GM21529 (cell line): Measurements from ENCODE around the gene MSMB.
"Not testable (repeated sequence)": the region's sequence is repeated elsewhere in the genome, so short reads cannot be mapped to it uniquely, and the experiment has no call there.

ENCODE experiments used
- ATAC-seq: cut with Tn5 transposase; IDR thresholded peaks from one replicate; pipeline ENCODE4 v1.9.1; 2021; ENCODE audit not compliant: unreplicated experiment

Gene MSMB, protein sequence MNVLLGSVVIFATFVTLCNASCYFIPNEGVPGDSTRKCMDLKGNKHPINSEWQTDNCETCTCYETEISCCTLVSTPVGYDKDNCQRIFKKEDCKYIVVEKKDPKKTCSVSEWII

GRCh38 chr10:46046261-46046660, at the start of gene MSMB:
TSS of gene MSMB (minus strand) at chr10:46046269. CDS start at chr10:46046237, 32 bp downstream.
- no peak for ATAC-seq

DNA sequence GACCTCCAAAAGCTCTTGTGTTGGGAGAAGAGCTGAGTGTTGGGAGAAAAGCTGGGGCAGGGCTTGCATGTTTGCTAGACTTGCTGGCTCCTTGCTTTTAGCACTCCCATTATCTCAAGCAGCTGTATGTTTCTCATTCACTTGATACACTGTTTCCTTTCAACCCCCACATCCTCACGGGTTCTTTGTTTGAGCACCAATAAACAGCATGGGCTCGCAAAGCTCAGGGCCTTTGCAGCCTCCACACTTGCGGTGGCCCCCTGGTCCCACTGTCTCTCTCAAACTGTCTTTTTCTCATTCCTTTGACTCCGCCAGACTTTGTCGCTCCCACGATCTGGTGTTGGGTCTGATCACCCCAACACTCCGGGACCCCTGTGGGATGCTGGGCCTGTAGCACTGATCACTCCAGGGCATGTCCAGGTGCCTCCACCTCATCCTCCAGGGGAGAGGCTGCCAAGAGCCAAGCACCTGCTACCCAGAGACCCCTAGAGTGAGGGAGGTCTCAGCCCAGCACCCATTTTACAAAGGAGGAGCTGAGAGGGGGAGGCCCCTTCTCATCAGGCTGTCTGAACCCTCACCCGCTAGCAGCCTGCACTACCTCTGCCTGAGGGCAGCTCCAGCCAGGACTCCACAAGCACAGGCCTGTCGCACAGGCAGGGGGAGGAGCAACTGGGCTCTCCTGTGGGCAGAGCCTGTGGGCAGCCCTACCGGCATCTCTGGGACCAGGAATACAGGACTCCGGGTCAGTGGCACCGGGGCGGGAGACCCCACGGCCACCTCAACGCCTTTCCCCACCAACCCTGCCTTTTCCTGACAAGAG, 49.1 kb upstream of the MSMB start:
- ATAC-seq, result no peak

DNA sequence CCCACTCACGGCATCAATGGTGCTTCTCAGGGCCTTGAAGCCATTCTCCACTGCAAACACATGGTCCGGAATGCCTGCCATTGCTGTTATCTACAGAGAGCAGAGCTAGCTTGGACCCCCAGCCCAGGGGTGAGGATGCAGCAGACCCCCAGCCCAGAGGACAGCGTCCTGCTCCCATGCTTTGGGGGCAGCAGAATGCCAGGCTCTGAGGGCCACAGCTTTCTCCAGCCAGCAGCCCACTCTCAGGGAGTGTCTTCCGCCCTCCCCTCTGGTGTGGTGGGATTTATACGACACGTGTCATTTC, 48.1 kb upstream of the MSMB start:
- no peak for ATAC-seq

- ATAC-seq, result not testable (repeated sequence)
Observed at GRCh38 chr10:46093316-46094196, 47.5 kb upstream of the MSMB start.

GRCh38 chr10:46092524-46093081, 46.5 kb upstream of the MSMB start:
- ATAC-seq, result peak; percentile 49

- ATAC-seq, result peak; percentile 30
Observed at GRCh38 chr10:46091828-46092523, 45.9 kb upstream of the MSMB start.

- ATAC-seq, result no peak
Observed at GRCh38 chr10:46091080-46091827, 45.2 kb upstream of the MSMB start.

DNA sequence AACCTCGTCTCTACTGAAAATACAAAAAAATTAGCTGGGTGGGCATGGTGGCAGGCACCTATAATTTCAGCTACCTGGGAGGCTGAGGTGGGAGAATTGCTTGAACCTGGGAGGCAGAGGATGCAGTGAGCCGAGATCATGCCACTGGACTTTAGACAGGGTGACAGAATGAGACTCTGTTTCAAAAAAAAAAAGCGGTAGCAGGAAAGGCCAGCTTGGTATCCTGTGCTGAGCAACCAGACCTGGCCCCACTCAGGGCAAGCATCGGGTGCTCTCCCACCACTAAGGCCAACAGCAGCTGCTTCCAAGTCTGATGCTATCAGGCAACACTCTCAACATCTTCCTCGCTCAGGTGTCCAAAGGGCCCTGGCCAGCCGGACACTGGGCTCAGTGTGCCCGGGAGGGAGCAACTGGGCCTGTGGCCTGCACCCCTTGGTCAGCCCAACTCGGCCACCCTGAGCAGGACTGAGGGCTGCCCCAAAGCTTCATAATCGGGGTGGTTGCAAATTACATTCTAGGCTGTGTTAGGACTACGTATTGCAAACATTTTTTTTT, 44.3 kb upstream of the MSMB start:
- ATAC-seq, result no peak

DNA sequence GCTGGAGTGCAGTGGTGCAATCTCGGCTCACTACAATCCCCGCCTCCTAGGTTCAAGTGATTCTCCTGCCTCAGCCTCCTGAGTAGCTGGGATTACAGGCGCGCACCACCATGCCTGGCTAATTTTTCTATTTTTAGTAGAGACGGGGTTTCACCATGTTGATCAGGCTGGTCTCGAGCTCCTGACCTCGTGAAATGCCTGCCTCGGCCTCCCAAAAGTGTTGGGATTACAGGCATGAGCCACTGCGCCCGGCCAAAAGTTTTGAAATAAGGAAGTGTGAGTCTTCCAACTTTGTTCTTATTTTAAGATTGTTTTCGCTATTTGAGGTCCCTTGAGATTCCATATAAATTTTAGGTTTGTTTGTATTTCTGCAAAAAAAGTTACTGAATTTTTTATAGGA, 41.3 kb upstream of the MSMB start:
- ATAC-seq, result not testable (repeated sequence)

- no peak for ATAC-seq
Observed at GRCh38 chr10:46084321-46085165, 38.5 kb upstream of the MSMB start.

GRCh38 chr10:46080886-46081285, 34.8 kb upstream of the MSMB start:
- no peak for ATAC-seq

- ATAC-seq, result no peak
Observed at GRCh38 chr10:46079831-46080585, 33.9 kb upstream of the MSMB start.

GRCh38 chr10:46077731-46078413, 31.8 kb upstream of the MSMB start:
- no peak for ATAC-seq

GRCh38 chr10:46077141-46077554, 31.1 kb upstream of the MSMB start:
- ATAC-seq, result no peak

DNA sequence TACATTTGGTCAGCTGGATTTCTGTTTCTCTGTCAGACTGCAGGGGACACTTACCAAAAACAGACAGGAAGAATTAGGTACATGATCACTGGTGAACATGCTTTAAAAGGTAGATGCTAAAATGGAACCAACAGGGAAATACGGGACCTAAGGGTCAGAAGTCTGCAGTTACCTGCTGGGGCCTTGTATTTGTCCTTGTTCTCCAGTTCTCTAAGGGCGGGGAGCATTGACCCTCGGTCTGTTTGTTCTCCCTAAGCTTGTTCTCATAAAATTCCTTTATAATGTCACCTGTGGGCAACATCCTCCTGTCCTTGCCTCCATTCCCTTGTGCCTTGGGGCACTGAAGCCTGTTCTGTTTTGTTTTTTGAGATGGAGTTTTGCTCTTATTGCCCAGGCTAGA, 29.8 kb upstream of the MSMB start:
- ATAC-seq, result no peak

- no peak for ATAC-seq
Observed at GRCh38 chr10:46074196-46074946, 28.3 kb upstream of the MSMB start.

DNA sequence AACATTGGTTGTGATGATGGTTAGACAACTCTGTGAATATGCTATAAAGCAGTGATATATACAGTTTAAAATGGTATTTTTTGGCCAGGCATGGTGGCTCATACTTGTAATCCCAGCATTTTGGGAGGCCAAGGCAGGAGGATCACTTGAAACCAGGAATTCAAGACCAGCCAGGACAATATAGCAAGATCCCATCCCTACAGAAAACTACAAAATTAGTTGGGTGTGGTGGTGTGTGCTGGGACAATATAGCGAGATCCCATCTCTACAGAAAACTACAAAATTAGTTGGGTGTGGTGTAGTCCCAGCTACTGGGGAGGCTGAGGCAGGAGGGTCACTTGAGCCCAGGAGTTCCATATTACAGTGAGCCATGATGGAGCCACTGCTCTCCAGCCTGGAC, 27.5 kb upstream of the MSMB start:
- no peak for ATAC-seq
